ENCODE data around the gene BDH1.
"Not testable (repeated sequence)": the region's sequence is repeated elsewhere in the genome, so short reads cannot be mapped to it uniquely, and the experiment has no call there.

Gene BDH1

GRCh38 chr3:197521277-197522182 is 34.2 kb downstream of the BDH1 start:
- in situ Hi-C loops (cut with MboI; ENCODE audit: low sequenced_read_pairs), result no loop called here

- in situ Hi-C loops (cut with MboI; ENCODE audit: low sequenced_read_pairs), result no loop called here
These were observed 35.2 kb downstream of the BDH1 start for GRCh38 chr3:197520311-197521276.

- in situ Hi-C loops (cut with MboI; ENCODE audit: low sequenced_read_pairs), result no loop called here
These were observed 36.0 kb downstream of the BDH1 start for GRCh38 chr3:197519801-197520211.

- in situ Hi-C loops (cut with MboI; ENCODE audit: low sequenced_read_pairs), result no loop called here
These were observed 36.8 kb downstream of the BDH1 start for GRCh38 chr3:197518881-197519421.

GRCh38 chr3:197517922-197518683 is 37.7 kb downstream of the BDH1 start:
- in situ Hi-C loops (cut with MboI; ENCODE audit: low sequenced_read_pairs), result not testable (repeated sequence)

- in situ Hi-C loops (cut with MboI; ENCODE audit: low sequenced_read_pairs), result not testable (repeated sequence)
These were observed 38.7 kb downstream of the BDH1 start for GRCh38 chr3:197516890-197517606.

- in situ Hi-C loops (cut with MboI; ENCODE audit: low sequenced_read_pairs), result no loop called here
These were observed 39.3 kb downstream of the BDH1 start for GRCh38 chr3:197516517-197516889.

- in situ Hi-C loops (cut with MboI; ENCODE audit: low sequenced_read_pairs), result no loop called here
These were observed 40.9 kb downstream of the BDH1 start for GRCh38 chr3:197514786-197515355.

- in situ Hi-C loops (cut with MboI; ENCODE audit: low sequenced_read_pairs), result no loop called here
These were observed 41.6 kb downstream of the BDH1 start for GRCh38 chr3:197513953-197514785.

GRCh38 chr3:197512691-197513571 is 42.8 kb downstream of the BDH1 start:
- in situ Hi-C loops (cut with MboI; ENCODE audit: low sequenced_read_pairs), result no loop called here

- in situ Hi-C loops (cut with MboI; ENCODE audit: low sequenced_read_pairs), result no loop called here
These were observed 43.7 kb downstream of the BDH1 start for GRCh38 chr3:197511853-197512635.

GRCh38 chr3:197511130-197511529 is 44.6 kb downstream of the BDH1 start:
- in situ Hi-C loops (cut with MboI; ENCODE audit: low sequenced_read_pairs), result no loop called here

GRCh38 chr3:197510642-197511018 is 45.1 kb downstream of the BDH1 start:
- in situ Hi-C loops (cut with MboI; ENCODE audit: low sequenced_read_pairs), result no loop called here

- in situ Hi-C loops (cut with MboI; ENCODE audit: low sequenced_read_pairs), result loop anchor here (10.0 kb wide), 1 partner anchor 254 kb away; no protein-coding TSS in a partner anchor
These were observed 46.6 kb downstream of the BDH1 start for GRCh38 chr3:197508924-197509775.

- in situ Hi-C loops (cut with MboI; ENCODE audit: low sequenced_read_pairs), result loop anchor here (10.0 kb wide), 1 partner anchor 254 kb away; no protein-coding TSS in a partner anchor
These were observed 47.3 kb downstream of the BDH1 start for GRCh38 chr3:197508461-197508860.

GRCh38 chr3:197508051-197508451 is 47.7 kb downstream of the BDH1 start:
- in situ Hi-C loops (cut with MboI; ENCODE audit: low sequenced_read_pairs), result loop anchor here (10.0 kb wide), 1 partner anchor 253 kb away; no protein-coding TSS in a partner anchor

Measured in HL-60/S4 treated with phorbol 12-myristate 13-acetate at 8.2 ng/mL for 4 days and 3 days (cell line).